NCI-H524 (cell line): ENCODE measurements around the gene CHN2.
A peak's percentile ranks its signal among the peaks of the same experiment; 100 is the strongest.

Source experiments
- DNase-seq, 2 experiments: peaks; one replicate each; lab custom pipeline; 2025; lab: John Stamatoyannopoulos, UW

CHN2 gene

DNA sequence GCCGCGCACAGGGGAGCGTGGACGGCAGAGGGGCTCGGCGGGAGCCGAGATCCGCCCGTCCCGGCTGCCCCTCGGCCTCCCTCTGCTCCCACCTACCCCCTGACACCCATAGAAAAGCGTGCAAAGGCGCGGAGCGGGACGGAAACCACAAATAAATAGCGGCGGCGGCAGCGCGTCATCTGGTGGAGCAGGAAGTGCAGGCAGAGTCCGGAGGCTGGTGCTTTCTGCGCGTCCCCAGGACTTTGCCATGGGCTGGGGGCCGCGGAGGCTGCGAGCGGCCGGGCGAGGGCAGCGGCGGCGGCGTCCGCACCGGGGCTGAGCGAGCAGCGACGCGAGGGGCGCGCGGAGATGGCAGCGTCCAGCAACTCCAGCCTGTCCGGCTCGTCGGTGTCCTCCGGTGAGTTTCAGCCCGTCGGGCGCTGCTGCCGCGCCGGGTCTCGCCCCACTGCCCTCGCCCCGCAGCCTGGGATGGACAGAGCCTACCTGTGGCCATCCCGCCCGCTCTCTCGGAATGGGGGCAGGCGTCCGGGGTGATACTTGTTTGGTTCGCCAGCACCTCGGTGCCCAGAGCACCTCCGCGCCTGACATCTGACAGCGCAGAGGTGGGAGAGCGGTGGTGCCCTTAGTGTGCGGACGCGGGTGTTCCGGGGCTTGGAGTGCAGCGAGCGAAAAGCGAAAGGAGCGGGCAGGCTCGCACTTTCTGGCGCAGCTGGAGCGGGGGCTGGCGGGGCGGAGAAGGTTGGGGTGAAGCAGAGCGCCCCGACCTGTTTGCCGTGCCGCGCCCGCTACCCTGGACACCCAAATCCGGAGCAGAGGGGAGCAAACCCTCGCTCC lies at the start of gene CHN2:
Gene CHN2, plus strand, starts transcription at position 182 of the 834 bp plus-strand sequence.
- DNase-seq: peak in 1 of 2 experiments; percentile 30

DNA sequence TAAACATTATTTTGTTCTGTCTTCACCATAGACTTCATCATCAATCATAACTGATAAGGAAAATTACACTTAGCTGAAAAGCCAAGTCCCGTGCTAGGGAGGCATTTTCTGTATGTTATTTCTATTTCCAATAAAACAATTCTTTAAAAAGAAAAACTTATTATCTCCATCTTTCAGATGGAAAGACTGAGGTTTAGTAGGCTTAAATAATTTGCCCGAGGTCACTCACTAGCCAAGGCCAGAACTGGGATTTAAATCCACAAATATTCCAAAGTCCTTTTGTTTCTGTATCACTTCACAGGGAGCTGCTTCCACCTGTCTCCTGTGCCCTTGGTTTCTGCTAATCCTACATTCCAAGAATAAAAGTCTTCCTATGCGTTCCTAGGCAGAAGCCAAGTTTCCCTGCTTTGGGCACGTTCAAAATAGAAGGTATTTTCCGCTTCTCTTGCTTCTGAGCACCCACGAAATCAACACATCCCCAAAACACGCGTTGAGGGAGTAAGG lies 49.0 kb upstream of the CHN2 start:
- peak in 1 of 2 experiments; percentile 5 for DNase-seq

DNA sequence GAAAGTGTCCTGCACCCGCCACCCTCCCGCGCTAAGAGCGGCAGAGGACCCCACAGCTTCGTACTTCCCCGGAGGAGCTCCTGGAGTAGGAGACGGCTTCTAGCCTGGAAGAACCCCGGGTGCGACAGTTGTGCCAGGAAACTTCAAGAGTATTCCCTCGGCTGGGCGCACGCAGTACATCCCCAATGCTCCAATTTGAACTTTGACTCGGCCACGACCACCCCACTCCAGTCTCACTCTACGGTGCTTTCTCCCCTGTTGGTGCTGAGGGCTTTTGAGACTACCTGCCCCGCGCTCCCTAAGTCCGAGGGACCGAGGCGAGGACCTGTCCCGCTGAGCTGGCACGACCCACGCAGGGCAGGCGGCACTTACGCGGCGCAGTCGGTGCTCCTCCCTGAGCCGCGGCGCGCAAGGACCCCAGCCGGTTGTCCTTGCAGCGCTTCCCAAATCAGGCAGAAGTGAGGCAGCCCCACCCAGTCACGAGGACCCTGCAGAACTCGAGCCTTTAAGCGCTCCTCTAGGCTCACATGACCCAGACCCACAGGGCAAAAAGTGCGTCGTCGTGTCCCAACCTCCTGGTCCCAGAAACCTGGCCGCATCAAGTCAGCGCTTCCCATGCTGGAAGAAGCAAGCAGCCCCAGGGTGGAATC lies 48.4 kb upstream of the CHN2 start, which contains the start of gene CPVL:
Gene CPVL, minus strand, starts transcription at position 481 of the 650 bp plus-strand sequence. CDS start 25,476 bp downstream, outside the sequence.
- peak; percentile 52 to 56 for DNase-seq

- DNase-seq: peak in 1 of 2 experiments; percentile 18
These were observed 47.5 kb upstream of the CHN2 start for GRCh38 chr7:29146888-29147609.

- no peak for DNase-seq
These were observed 46.8 kb upstream of the CHN2 start for GRCh38 chr7:29147821-29148220.

- DNase-seq: no peak
These were observed 45.5 kb upstream of the CHN2 start for GRCh38 chr7:29149036-29149435.

DNA sequence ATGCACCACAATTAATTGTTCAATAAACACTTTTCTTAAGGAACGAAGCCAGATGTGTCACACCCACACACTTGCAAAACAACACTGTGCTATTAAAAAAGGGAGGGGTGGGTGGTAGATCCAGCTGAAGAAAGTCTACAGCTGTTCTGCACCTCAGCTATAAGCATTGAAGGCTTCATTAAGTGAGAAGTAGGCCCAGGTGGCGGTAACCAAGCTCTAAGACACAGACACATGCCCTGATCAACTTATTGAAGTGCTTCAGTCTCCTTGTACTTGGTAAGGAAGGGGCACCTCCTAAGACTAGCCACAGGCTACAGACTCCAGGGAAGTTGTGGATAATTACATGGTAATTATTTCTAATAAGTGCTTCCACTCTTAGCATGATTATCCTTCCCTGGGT lies 43.7 kb upstream of the CHN2 start:
- peak; percentile 90 to 93 for DNase-seq

GRCh38 chr7:29154076-29154475 lies 40.5 kb upstream of the CHN2 start:
- no peak for DNase-seq

DNA sequence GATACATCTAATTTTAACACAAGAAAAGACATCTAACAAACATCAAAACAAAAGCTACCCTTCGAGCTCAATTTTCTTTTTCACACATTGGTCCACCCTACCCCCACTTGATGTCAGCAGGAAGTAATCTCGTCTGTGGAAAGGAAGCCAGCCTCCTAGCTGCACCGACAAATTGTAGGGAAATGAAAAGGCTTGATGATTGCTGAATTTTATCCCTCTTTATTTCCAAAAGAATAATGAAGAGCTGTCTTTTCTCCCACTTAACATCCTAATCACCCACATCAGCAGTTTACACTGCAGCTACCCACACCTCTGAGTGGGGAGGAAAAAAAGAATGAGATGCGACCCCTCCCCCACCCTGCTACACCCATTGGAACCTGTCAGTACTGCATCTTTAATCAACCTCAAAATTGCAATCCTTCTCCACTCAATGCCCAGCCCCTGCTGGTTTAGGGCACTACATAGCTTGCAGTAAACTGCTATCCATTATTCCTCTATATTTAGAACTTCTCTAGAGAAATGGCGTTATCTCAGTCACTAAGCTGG lies 37.6 kb upstream of the CHN2 start:
- no peak for DNase-seq

- no peak for DNase-seq
These were observed 35.7 kb upstream of the CHN2 start for GRCh38 chr7:29158795-29159423.

GRCh38 chr7:29160080-29160479 lies 34.5 kb upstream of the CHN2 start:
- DNase-seq: no peak

DNA sequence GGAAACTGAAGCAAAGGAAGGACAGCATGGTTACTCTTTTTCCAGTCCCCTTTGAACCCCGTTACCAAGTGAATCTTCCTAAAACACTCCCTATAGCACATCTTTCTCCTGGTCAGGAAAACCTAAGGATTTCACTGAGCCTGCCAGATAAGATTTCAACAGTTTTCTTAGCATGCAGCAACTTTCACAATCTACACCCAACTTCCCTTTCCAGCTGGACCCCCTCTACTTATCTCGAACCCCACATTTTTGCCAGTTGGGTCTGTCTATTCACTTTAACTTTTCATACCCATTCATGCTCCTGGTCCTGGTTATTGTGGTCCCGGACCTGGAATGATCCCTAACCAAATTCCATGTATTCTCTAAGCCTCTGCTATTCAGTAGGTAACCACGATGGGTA lies 33.3 kb upstream of the CHN2 start:
- DNase-seq: no peak

- DNase-seq: no peak
These were observed 32.0 kb upstream of the CHN2 start for GRCh38 chr7:29162577-29162976.

- DNase-seq: no peak
These were observed 30.7 kb upstream of the CHN2 start for GRCh38 chr7:29163854-29164253.

DNA sequence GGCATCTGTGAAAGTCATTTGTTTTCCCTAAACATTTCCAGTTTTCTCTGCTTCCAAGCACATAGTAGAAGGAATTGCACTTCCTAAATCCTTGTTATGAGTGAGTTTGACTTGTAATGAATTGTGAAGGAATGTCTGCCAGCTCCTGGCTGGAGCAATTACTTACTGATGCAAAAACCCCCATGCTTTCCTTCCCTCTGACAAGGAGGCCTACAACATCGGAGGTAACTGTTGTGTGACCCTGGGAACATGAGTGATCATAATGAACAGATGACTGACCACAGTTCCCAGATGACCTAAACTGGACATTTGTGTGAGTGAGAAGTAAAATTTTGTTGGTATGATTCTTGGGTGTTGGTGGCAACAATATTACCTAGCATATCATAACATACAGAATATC lies 26.9 kb upstream of the CHN2 start:
- no peak for DNase-seq

DNA sequence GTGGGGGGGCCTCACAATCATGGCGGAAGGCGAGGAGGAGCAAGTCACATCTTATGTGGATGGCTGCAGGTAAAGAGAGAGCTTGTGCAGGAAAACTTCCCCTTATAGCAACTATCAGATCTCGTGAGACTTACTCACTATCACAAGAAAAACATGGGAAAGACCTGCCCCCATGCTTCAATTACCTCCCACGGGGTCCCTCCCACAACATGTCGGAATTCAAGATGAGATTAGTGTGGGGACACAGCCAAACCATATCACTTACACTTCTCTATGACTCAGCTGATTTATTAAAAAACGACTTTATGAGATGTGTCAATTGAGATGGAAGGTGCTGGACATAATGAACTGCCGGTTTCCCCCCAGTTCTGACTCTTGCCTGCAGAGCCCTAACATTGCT lies 23.8 kb upstream of the CHN2 start:
- DNase-seq: no peak

- DNase-seq: no peak
These were observed 21.1 kb upstream of the CHN2 start for GRCh38 chr7:29173458-29173857.

DNA sequence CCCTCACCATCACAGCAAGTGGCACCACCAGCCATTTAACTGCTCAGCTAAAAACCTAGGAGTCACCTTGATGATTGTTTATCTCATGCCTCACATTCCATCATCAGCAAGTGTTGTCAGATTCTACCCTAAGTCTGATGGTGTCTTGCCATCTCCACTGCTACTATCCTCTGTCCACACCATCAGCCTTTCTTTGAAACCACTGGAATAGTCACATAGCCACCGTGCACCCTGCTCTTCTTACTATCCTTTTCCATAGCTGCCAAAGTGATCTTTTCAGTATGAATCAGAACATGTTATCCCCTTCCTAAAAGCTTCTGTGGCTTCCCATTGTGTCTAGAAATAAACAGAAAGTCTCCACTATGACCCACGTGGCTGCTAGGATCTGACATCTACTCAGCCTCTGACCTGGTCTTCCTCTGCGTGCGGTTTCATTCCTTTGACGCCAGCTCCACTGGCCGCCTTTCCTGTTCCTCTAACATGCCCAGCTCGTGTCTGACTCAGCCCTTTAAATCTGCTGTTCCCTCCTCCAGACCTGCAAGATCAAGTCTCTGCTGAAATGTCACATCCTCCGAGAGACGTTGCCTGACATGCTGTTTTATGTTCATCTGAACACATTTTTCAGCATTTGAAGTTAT lies 16.5 kb upstream of the CHN2 start:
- DNase-seq: no peak

DNA sequence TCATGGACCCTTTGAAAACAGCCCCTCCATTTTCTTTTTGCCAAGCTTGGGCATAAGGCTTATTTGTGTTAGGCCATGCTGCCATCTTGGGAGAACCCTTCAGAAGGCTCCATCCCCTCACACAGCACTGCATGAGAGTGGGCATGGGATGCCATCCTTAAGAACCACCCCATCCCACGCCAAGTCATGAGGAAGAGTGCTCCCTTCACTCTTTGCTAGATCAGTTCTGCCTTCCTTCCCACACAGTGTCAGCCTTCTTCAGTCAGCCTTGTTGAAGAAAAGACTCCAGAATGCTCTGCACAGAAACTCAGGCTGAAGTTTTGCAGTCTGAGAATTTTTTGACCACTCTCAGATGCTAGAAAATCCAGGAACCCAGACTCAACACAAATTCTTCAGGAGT lies 15.5 kb upstream of the CHN2 start:
- DNase-seq: no peak

GRCh38 chr7:29184599-29184998 lies 10.0 kb upstream of the CHN2 start:
- no peak for DNase-seq

DNA sequence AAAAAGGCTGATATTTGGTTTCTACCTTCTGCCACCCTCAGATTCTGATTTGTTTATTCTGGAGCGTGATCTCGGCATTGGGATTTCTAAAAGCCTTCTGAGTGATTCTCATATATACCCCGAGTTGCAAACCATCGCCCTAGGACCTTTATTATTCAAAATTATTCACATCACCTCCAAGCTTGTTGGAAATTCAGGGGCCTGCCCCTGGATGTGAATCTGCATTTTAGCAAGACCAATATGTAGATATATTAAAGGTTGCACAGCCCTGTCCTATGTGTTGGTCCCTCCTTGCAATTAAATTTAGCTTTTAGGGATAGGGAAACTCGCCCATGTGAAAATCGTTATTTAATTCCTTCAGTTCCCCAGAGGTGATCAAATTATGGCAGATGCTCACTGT lies 9.0 kb upstream of the CHN2 start:
- DNase-seq: no peak
